Measurements from ENCODE around the gene TMEM107. TPM values are rescaled to one million over a fixed set of nuclear protein-coding genes. Genes with fewer than 3 reads are reported as not detected.

TMEM107 gene
- total RNA-seq, 2 experiments from 2014 or later = 33.4 to 35.9 TPM

- H3K4me1 Mint-ChIP-seq (ENCODE audit: low read depth) = peaks cover 16% of the 10 kb centered on the region
- H3K27me3 Mint-ChIP-seq = no peaks in the 10 kb centered on the region
- peaks cover 60% of the 10 kb centered on the region for H3K36me3 Mint-ChIP-seq (ENCODE audit: low read depth)
- ATAC-seq (no peak), DNase-seq (no peak)
- CTCF ChIA-PET = interaction anchor here (0.7 kb wide), 1 partner anchor 13 kb away, joined by 3 read pairs; no protein-coding TSS in a partner anchor
- POLR2A ChIA-PET = interaction anchor here (0.6 to 16.5 kb wide), 10 partner anchors 8 to 49 kb away, joined by 3 to 186 read pairs (median 4); partner anchors contain the start of genes BORCS6, CTC1 and PFAS
- no peak overlapping the region for H3K4me3 Mint-ChIP-seq
- H3K27ac Mint-ChIP-seq = no peak overlapping the region
- H3K9me3 Mint-ChIP-seq = no peaks in the 10 kb centered on the region
- intact Hi-C loops (cut with micrococcal nuclease) = no loop called here
- no peak for TF ChIP-seq CTCF (IDR thresholded peaks at IDR 0.05)
Observed at GRCh38 chr17:8204761-8205555, 28.8 kb upstream of the TMEM107 start.

- no peak for TF ChIP-seq CTCF (IDR thresholded peaks at IDR 0.05)
- intact Hi-C loops (cut with micrococcal nuclease) = no loop called here
- peaks cover 18% of the 10 kb centered on the region for H3K4me1 Mint-ChIP-seq (ENCODE audit: low read depth)
- no peaks in the 10 kb centered on the region for H3K36me3 Mint-ChIP-seq (ENCODE audit: low read depth)
- no peaks in the 10 kb centered on the region for H3K27me3 Mint-ChIP-seq
- H3K4me3 Mint-ChIP-seq = no peak overlapping the region
- DNase-seq = peak; percentile 77
- ChIA-PET CTCF (interaction anchor here (0.6 to 4.6 kb wide), 6 partner anchors 8 to 109 kb away, joined by 3 to 28 read pairs (median 4); no protein-coding TSS in a partner anchor), POLR2A (interaction anchor here (1.3 to 12.1 kb wide), 6 partner anchors 14 to 56 kb away, joined by 5 to 273 read pairs (median 75); partner anchors contain the start of genes AURKB, CTC1 and TMEM107)
- peak; percentile 36 for ATAC-seq
- H3K27ac Mint-ChIP-seq = no peak overlapping the region
- H3K9me3 Mint-ChIP-seq = no peaks in the 10 kb centered on the region
Observed at GRCh38 chr17:8192070-8192815, 16.1 kb upstream of the TMEM107 start.

- H3K27ac Mint-ChIP-seq = peak overlapping the region; percentile 90
- H3K9me3 Mint-ChIP-seq = no peaks in the 10 kb centered on the region
- DNase-seq (no peak), ATAC-seq (no peak)
- no peaks in the 10 kb centered on the region for H3K36me3 Mint-ChIP-seq (ENCODE audit: low read depth)
- peaks cover 10% of the 10 kb centered on the region for H3K4me1 Mint-ChIP-seq (ENCODE audit: low read depth)
- no peak overlapping the region for H3K4me3 Mint-ChIP-seq
- intact Hi-C loops (cut with micrococcal nuclease) = loop anchor here (1.0 kb wide), 1 partner anchor 9 kb away; no protein-coding TSS in a partner anchor
- CTCF ChIA-PET = interaction anchor here (0.8 to 6.6 kb wide), 8 partner anchors 9 to 97 kb away, joined by 3 to 31 read pairs (median 8); partner anchors contain the start of genes ALOXE3, CTC1 and PFAS
- POLR2A ChIA-PET = interaction anchor here (1.4 to 12.1 kb wide), 6 partner anchors 15 to 68 kb away, joined by 3 to 273 read pairs (median 78); partner anchors contain the start of genes AURKB, TMEM107 and VAMP2
- no peaks in the 10 kb centered on the region for H3K27me3 Mint-ChIP-seq
- no peak for TF ChIP-seq CTCF (IDR thresholded peaks at IDR 0.05)
Observed at GRCh38 chr17:8190506-8190905, 14.3 kb upstream of the TMEM107 start.

- TF ChIP-seq CTCF (IDR thresholded peaks at IDR 0.05) = no peak
- ChIA-PET POLR2A (interaction anchor here (0.5 to 12.1 kb wide), 12 partner anchors 15 to 111 kb away, joined by 3 to 273 read pairs (median 6); partner anchors contain the start of genes AURKB, CTC1, TMEM107 and VAMP2), CTCF (interaction anchor here (0.8 to 6.6 kb wide), 9 partner anchors 10 to 111 kb away, joined by 3 to 50 read pairs (median 11); partner anchors contain the start of genes ALOXE3, CTC1 and PFAS)
- Mint-ChIP-seq H3K9me3 (no peaks in the 10 kb centered on the region), H3K4me1 (ENCODE audit: low read depth) (peaks cover 10% of the 10 kb centered on the region), H3K4me3 (no peak within 1 kb of the TSS), H3K36me3 (ENCODE audit: low read depth) (no peaks in the 10 kb centered on the region), H3K27me3 (no peaks in the 10 kb centered on the region), H3K27ac (peak within 1 kb of the TSS; percentile 90)
- DNase-seq (peak; percentile 98), ATAC-seq (peak; percentile 67)
- intact Hi-C loops (cut with micrococcal nuclease) = loop anchor here (1.0 kb wide), 1 partner anchor 9 kb away; no protein-coding TSS in a partner anchor
Observed at GRCh38 chr17:8189711-8190477, 13.7 kb upstream of the TMEM107 start, which contains the start of gene BORCS6. Gene BORCS6 (minus strand): TSS chr17:8190180. CDS start chr17:8190140, 40 bp downstream.

Measured in activated CD8-positive, alpha-beta T cell treated with anti-CD3 and anti-CD28 coated beads for 36 hours (primary cell).